Measurements from ENCODE around the gene GP1BB. TPM values are rescaled to one million over a fixed set of nuclear protein-coding genes. Genes with fewer than 3 reads are reported as not detected.

The GP1BB gene
- total and polyA plus RNA-seq, 12 donors: 0.42 to 29.8 (median 4.7) TPM; not detected in 2

- Histone ChIP-seq H3K36me3 (replicated peaks in 1 of 2) (no peaks in the 10 kb centered on the region), H3K9me3 (replicated peaks in 1 of 3) (no peaks in the 10 kb centered on the region), H3K27me3 (peaks cover 76% of the 10 kb centered on the region), H3K4me3 (no peak overlapping the region), H3K4me1 (replicated peaks in 1 of 2) (peaks cover 7 to 8% of the 10 kb centered on the region in 2 donors), H3K27ac (no peak overlapping the region)
- TF ChIP-seq POLR2A (IDR thresholded peaks at IDR 0.05): no peak
- TF ChIP-seq CTCF (IDR thresholded peaks at IDR 0.05): no peak
- DNase-seq: no peak
- WGBS, 4 donors: 88 to 93% (median 90%) methylated on average over 27 to 33 of the region's 33 CpGs
- intact Hi-C loops (cut with DNase I): no loop called here
These were observed 38.6 kb downstream of the GP1BB start for GRCh38 chr22:19761725-19762567.

- H3K36me3 ChIP-seq (replicated peaks in 1 of 2): no peaks in the 10 kb centered on the region
- H3K9me3 ChIP-seq (replicated peaks in 1 of 3): no peaks in the 10 kb centered on the region
- 85 to 93% (median 91%) methylated on average over 17 to 34 of the region's 34 CpGs for WGBS, 4 donors
- no peak overlapping the region for H3K4me3 ChIP-seq
- no peak for DNase-seq
- TF ChIP-seq CTCF (IDR thresholded peaks at IDR 0.05) (no peak), POLR2A (IDR thresholded peaks at IDR 0.05) (no peak)
- intact Hi-C loops (cut with DNase I): no loop called here
- H3K27me3 ChIP-seq: peaks cover 79% of the 10 kb centered on the region
- peaks cover 6 to 11% of the 10 kb centered on the region in 2 donors for H3K4me1 ChIP-seq (replicated peaks in 1 of 2)
- no peak overlapping the region for H3K27ac ChIP-seq
These were observed 39.5 kb downstream of the GP1BB start for GRCh38 chr22:19762568-19763457.

GRCh38 chr22:19763458-19764298, 40.3 kb downstream of the GP1BB start:
- Histone ChIP-seq H3K36me3 (replicated peaks in 1 of 2) (no peaks in the 10 kb centered on the region), H3K27ac (no peak overlapping the region), H3K9me3 (replicated peaks in 1 of 3) (no peaks in the 10 kb centered on the region), H3K4me3 (no peak overlapping the region), H3K27me3 (peaks cover 81% of the 10 kb centered on the region), H3K4me1 (replicated peaks in 1 of 2) (peaks cover 6 to 11% of the 10 kb centered on the region in 2 donors)
- no peak for DNase-seq
- 74 to 86% (median 82%) methylated on average over 18 to 39 of the region's 39 CpGs for WGBS, 4 donors
- intact Hi-C loops (cut with DNase I): no loop called here
- TF ChIP-seq CTCF (IDR thresholded peaks at IDR 0.05): no peak
- TF ChIP-seq POLR2A (IDR thresholded peaks at IDR 0.05): no peak
